NCI-H2227 treated with DMSO at 0.1 percent for 48 hours (cell line): ENCODE results near the gene FDXR.

Experiments
- DNase-seq: peaks from one replicate; lab custom pipeline; 2025; lab: John Stamatoyannopoulos, UW

FDXR gene

DNA sequence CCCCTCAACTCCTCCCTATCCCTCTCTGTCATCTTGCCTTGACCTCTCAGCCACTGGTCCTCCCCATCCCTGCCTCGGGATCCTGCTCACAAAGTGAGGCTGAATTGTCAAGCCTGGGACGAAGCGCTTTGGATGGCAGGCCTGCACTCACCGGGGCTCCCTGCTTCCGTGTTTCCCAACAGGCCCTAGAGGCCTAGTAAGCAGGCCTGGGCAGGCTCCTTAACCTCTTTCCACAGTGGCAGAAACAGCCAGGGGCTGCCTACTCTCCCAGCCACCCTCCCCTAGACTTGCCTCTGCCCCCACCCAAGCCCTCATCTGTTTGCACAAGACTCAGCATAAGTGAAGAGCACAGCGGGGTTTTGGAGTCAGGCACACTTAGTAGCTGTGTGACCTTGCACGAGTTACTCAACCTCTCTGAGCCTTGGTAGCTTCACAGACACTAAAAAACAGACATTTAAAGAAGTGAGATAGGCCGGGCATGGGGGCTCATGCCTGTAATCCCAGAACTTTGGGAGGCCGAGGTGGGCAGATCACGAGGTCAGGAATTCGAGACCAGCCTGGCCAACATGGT, 25.7 kb upstream of the FDXR start:
- DNase-seq, result no peak

DNA sequence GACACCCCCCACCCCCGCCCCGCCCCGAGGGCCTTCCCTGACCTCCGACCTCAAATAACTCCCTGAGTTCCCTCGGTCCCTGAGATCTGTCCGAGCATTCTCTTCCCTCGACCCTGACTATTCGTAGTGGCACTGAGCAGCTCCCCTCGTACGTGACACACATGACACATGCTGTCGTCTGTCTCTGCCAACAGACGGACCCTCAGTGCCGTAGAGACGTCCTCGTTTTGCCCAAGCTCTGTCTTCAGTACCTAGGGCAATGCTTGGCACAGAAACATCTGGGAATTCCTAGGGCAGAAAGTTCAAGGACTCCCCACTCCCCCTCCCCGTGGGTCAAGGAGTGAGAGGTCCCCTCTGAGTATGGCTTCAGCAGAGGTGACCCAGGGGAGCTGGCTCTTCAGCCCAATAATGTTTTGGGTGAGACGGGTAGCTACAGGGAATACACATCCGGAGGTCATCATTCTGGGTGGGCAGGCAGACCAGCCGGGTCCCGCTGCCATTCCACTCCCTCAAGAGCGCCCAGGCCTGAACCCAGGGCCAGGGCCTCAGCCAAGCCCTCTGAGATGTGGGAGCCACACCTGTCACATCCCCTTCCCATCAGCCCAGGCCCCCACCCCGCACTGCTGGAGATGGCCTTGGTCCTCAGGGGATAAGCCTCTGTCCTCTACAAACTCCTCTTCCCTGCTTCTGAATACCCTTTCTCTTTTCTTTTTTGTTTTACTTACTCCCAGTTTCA, 21.3 kb upstream of the FDXR start:
- DNase-seq, result no peak

GRCh38 chr17:74892974-74893911, 20.4 kb upstream of the FDXR start, which contains the start of gene FADS6:
Gene FADS6, minus strand, starts transcription at chr17:74893633. Its CDS starts 38 bp downstream, at chr17:74893595.
- DNase-seq, result no peak

GRCh38 chr17:74892013-74892841, 19.4 kb upstream of the FDXR start:
- DNase-seq, result no peak

DNA sequence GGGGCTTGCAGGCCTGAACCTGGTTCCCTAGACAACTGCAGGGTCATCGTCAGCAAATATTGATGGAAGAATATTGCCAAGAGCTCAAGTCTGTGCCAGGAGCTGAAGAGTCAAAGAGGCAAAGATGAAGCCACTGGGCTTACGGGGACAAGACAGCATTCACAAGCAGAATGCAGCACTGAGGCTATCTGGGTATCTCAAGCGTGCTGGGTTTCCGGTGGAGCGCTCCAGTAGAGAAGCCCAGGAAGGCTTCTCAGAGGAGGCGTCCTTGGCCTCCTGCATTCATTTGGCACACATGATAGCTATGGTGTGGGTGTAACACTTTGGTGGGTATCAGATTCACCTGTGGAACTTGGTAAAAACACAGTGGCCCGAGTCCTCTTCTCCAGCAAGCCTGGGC, 17.8 kb upstream of the FDXR start:
- DNase-seq, result no peak

GRCh38 chr17:74888469-74888868, 15.7 kb upstream of the FDXR start:
- no peak for DNase-seq

GRCh38 chr17:74883241-74883745, 10.5 kb upstream of the FDXR start:
- DNase-seq, result no peak

- no peak for DNase-seq
These were observed 9.9 kb upstream of the FDXR start for GRCh38 chr17:74882517-74883240.

- no peak for DNase-seq
These were observed 8.3 kb upstream of the FDXR start for GRCh38 chr17:74881073-74881472.

- no peak for DNase-seq
These were observed 6.5 kb upstream of the FDXR start for GRCh38 chr17:74879308-74879707.

DNA sequence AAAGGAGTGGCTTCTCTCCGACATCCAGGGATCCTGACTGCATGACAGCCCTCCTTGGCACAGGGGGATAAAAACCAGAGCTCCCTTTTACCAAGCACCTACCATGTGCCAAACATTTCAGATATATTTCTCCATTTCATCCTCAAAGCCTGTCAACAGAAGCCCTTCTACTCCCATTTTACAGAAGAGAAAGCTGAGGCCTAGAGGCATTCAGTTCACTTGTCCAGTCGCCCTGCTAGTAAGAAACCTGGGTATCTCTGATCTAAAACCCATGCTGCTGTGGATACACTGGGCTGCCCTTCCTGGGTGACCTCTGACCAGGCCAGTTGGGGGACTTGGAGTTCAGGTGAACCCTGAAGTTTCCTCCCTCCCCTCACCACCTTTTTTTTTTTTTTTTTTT, 5.9 kb upstream of the FDXR start:
- no peak for DNase-seq

DNA sequence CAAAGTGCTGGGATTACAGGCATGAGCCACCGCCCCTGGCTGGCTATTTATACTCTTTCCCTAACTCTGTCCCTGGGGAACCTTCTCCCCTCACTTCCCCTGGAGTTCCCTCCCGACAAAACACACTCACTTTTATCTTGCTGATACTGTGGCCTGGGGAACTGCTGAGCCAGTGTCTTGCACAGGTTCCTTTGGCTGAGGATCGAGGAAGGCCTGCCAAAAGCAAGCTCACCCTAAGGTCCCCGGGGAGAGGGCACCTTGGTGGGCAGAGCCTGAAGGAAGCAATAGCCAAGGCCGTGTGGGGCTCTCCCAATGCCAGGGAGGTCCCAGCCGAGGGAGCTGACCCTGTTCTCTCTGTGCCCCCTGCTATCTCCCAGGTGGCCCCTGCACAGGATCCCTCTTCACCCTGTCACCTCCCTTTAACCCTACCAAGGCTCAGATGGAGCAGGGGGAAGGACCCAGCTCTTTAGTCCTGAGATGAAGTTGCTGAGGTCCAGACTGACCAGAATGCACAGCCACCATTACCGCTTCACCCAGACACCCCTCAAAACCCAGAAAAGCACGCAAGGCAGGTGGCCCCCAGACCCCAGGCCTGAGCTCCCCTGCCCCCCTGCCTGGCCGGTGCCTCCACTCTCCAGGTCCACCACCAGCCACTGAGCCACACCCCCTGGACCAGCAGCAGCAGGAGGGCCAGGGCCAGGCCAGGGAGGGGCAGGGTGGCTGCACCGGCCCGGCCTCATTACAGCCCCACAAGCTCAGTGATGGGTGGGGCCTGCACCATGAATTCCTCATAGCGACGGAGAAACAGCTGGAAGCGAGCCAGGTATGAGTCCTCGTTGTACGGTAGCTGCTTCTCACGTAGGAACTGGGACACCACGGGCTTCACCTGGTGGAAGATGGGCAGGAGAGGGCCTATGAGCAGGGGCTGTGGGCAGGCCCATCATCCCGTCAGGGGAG, 5.1 kb upstream of the FDXR start:
- DNase-seq, result no peak

DNA sequence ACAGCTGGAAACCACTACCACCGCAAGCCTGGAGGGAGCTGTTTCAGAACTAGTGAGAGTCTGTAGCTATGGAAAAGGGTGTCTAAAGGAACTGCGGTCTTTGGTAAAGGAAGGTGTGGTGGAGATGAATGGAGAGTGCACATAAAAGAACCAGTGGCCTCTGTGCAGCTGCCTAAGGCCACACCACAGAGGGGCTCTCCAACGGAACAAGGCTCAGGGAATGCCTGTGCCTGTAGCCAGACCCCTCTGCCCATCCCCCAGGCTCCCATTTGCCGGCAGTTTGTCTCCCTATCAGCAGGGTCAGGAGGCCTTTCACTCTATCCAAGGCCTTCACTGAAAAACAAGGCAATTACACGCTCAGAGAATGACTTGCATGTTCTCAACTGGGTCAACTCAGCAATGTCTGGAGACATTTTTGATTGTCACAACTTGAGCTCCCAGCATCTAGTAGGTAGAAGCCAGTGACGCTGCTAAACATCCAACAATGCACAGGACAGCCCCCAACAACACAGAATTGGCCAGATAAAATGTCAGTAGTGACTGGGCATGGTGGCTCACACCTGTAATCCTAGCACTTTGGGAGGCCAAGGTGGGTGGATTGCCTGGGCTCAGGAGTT, 3.3 kb upstream of the FDXR start:
- no peak for DNase-seq

- no peak for DNase-seq
These were observed 2.6 kb upstream of the FDXR start for GRCh38 chr17:74875155-74875976.

DNA sequence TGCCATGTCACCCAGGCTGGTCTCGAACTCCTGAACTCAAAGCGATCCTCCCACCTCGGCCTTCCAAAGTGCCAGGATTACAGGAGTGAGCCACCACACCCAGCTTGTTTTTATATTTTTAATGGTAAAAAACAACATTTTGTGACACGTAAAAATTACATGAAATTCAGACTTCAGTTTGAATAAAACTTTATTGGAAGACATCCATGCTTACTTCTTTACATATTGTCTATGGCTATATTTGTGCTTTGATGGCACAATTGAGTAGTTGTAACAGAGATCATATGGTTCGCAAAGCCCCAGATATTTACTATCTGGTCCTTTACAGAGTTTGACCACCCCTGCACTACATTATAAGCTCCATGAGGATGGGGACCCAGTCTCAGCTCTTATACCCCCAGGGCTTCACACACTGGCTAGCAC, 1.8 kb upstream of the FDXR start:
- no peak for DNase-seq

- DNase-seq, result peak; percentile 18
These were observed 1.2 kb upstream of the FDXR start for GRCh38 chr17:74873874-74874614.

- peak; percentile 99 for DNase-seq
These were observed 461 bp upstream of the FDXR start for GRCh38 chr17:74873037-74873873.
